SK-N-SH treated with all-trans-retinoic acid at 6 μM for 48 hours (cell line): ENCODE measurements around the gene LIMK1.

Experiments
- ATAC-seq: fragments of 200-7000 bp; cut with Tn5 transposase; 3 replicates; pipeline ENCODE4 v1.9.1; 2020; ENCODE audit warnings: mild to moderate bottlenecking, moderate library complexity
- ARNTL ChIP-seq: fragments of 450-650 bp; formaldehyde crosslinking; IDR thresholded peaks from 2 replicates; pipeline ENCODE4 v1.5.0; 2020; ENCODE audit warnings: low read depth, mild to moderate bottlenecking, moderate library complexity, borderline replicate concordance
- BACH2 ChIP-seq: fragments of 250-450 bp; sonication (Bioruptor Pico); IDR thresholded peaks from 2 replicates; pipeline ENCODE4 v1.9.0; 2021; ENCODE audit warnings: mild to moderate bottlenecking, borderline replicate concordance
- CSDC2 ChIP-seq: fragments of 250-450 bp; sonication (Bioruptor Pico); IDR thresholded peaks from 2 replicates; pipeline ENCODE4 v1.5.0; 2020; ENCODE audit warnings: mild to moderate bottlenecking, moderate library complexity
- ESRRG ChIP-seq: fragments of 250-450 bp; sonication (Bioruptor Pico); IDR thresholded peaks from 2 replicates; pipeline ENCODE4 v1.6.1; 2021; ENCODE audit warnings: mild to moderate bottlenecking
- GLIS3 ChIP-seq: fragments of 250-450 bp; sonication (Bioruptor Pico); IDR thresholded peaks from 2 replicates; pipeline ENCODE4 v1.5.0; 2020; ENCODE audit warnings: mild to moderate bottlenecking, moderate library complexity
- OSR1 ChIP-seq: fragments of 250-450 bp; sonication (Bioruptor Pico); IDR thresholded peaks from 2 replicates; pipeline ENCODE4 v1.8.0; 2022; ENCODE audit warnings: moderate library complexity, mild to moderate bottlenecking, inconsistent platforms
- PPARA ChIP-seq: fragments of 250-450 bp; sonication (Bioruptor Pico); IDR thresholded peaks from 2 replicates; pipeline ENCODE4 v1.5.0; 2020; ENCODE audit warnings: mild to moderate bottlenecking, borderline replicate concordance
- RARB ChIP-seq: fragments of 250-450 bp; sonication (Bioruptor Pico); IDR thresholded peaks from 2 replicates; pipeline ENCODE4 v1.8.0; 2021; ENCODE audit warnings: mild to moderate bottlenecking, moderate library complexity
- SNAI2 ChIP-seq: fragments of 250-450 bp; sonication (Bioruptor Pico); IDR thresholded peaks from 2 replicates; pipeline ENCODE4 v1.5.0; 2020; ENCODE audit warnings: mild to moderate bottlenecking, moderate library complexity
- TCF4 ChIP-seq: fragments of 250-450 bp; sonication (Bioruptor Pico); IDR thresholded peaks from 2 replicates; pipeline ENCODE4 v1.8.0; 2021; ENCODE audit warnings: mild to moderate bottlenecking, moderate library complexity, borderline replicate concordance
- ZC3H10 ChIP-seq: fragments of 250-450 bp; sonication (Bioruptor Pico); IDR thresholded peaks from 2 replicates; pipeline ENCODE4 v1.5.1; 2021; ENCODE audit warnings: mild to moderate bottlenecking, moderate library complexity
- ZFP3 ChIP-seq: fragments of 250-450 bp; sonication (Bioruptor Pico); IDR thresholded peaks from 2 replicates; pipeline ENCODE4 v1.5.0; 2020; ENCODE audit warnings: mild to moderate bottlenecking, moderate library complexity
- ZFP30 ChIP-seq: fragments of 450-650 bp; formaldehyde crosslinking; IDR thresholded peaks from 2 replicates; pipeline ENCODE4 v1.5.0; 2022; ENCODE audit warnings: mild to moderate bottlenecking, moderate library complexity
- ZNF565 ChIP-seq: fragments of 450-650 bp; formaldehyde crosslinking; conservative IDR thresholded peaks from 2 replicates; pipeline ENCODE4 v1.5.0; 2020; ENCODE audit warnings: low read depth, mild to moderate bottlenecking, moderate library complexity
- ZNF70 ChIP-seq: fragments of 450-650 bp; formaldehyde crosslinking; IDR thresholded peaks from 2 replicates; pipeline ENCODE4 v1.5.0; 2020; ENCODE audit warnings: mild to moderate bottlenecking, moderate library complexity
- ZNF8 ChIP-seq: fragments of 450-650 bp; formaldehyde crosslinking; IDR thresholded peaks from 2 replicates; pipeline ENCODE4 v1.5.0; 2020; ENCODE audit warnings: mild to moderate bottlenecking, moderate library complexity
- TF ChIP-seq, protein P1 (sequence below): fragments of 250-450 bp; sonication (Bioruptor Pico); IDR thresholded peaks from 2 replicates; pipeline ENCODE4 v1.8.0; 2021; ENCODE audit warnings: low read depth, mild to moderate bottlenecking, moderate library complexity, borderline replicate concordance
- TF ChIP-seq, protein P2 (sequence below): fragments of 250-450 bp; sonication (Bioruptor Pico); IDR thresholded peaks from 2 replicates; pipeline ENCODE4 v1.5.0; 2020; ENCODE audit warnings: mild to moderate bottlenecking, moderate library complexity
- TF ChIP-seq, protein P3 (sequence below): fragments of 250-450 bp; sonication (Bioruptor Pico); IDR thresholded peaks from 2 replicates; pipeline ENCODE4 v1.5.1; 2021; ENCODE audit warnings: mild to moderate bottlenecking, moderate library complexity
- TF ChIP-seq, protein P4 (sequence below): fragments of 250-450 bp; sonication (Bioruptor Pico); IDR thresholded peaks from 2 replicates; pipeline ENCODE4 v1.8.0; 2020; ENCODE audit warnings: mild to moderate bottlenecking, moderate library complexity, borderline replicate concordance
- TF ChIP-seq, protein P5 (sequence below): fragments of 250-450 bp; sonication (Bioruptor Pico); IDR thresholded peaks from 2 replicates; pipeline ENCODE4 v1.5.1; 2020; ENCODE audit warnings: low read depth, mild to moderate bottlenecking, moderate library complexity

Gene LIMK1

DNA sequence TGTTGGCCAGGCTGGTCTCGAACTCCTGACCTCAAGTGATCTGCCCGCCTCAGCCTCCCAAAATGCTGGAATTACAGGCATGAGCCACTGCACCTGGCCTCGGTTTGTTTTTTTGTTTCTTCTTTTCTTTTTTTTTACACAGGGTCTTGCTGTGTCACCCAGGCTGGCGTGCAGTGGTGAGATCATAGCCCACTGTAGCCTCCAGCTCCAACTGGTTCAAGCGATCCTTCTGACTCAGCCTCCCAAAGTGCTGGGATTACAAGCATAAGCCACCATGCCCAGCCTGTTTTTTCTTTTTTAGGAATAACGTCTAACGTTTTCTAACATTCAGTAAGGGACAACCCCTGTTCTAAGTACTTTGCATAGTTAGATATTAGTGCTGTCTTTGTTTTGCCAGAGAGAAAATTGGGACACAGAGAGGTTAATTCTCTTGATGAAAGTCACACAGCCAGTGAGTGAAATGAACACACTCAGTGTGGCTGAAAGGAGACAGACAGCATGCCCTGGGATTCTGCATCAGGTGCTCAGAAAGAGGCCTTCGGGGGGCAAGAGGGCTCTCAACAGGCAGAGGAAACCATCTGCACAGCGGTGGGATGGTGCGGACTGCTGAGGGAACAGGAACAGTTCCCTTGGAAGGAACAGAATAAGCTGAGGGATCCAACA is 4.3 kb downstream of the LIMK1 start:
- no peak for ATAC-seq
- TF ChIP-seq GLIS3 (CRISPR knock-in tag) (no peak), ARNTL (CRISPR knock-in tag) (no peak), PPARA (CRISPR knock-in tag) (no peak), ZC3H10 (CRISPR knock-in tag) (no peak), CSDC2 (CRISPR knock-in tag) (no peak), BACH2 (CRISPR knock-in tag) (no peak), ZFP3 (no peak), RARB (CRISPR knock-in tag) (no peak), ZNF8 (CRISPR knock-in tag) (no peak), ZNF565 (no peak)
- TF ChIP-seq, protein P1, sequence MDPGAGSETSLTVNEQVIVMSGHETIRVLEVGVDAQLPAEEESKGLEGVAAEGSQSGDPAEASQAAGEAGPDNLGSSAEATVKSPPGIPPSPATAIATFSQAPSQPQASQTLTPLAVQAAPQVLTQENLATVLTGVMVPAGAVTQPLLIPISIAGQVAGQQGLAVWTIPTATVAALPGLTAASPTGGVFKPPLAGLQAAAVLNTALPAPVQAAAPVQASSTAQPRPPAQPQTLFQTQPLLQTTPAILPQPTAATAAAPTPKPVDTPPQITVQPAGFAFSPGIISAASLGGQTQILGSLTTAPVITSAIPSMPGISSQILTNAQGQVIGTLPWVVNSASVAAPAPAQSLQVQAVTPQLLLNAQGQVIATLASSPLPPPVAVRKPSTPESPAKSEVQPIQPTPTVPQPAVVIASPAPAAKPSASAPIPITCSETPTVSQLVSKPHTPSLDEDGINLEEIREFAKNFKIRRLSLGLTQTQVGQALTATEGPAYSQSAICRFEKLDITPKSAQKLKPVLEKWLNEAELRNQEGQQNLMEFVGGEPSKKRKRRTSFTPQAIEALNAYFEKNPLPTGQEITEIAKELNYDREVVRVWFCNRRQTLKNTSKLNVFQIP: no peak
- TF ChIP-seq, protein P2, sequence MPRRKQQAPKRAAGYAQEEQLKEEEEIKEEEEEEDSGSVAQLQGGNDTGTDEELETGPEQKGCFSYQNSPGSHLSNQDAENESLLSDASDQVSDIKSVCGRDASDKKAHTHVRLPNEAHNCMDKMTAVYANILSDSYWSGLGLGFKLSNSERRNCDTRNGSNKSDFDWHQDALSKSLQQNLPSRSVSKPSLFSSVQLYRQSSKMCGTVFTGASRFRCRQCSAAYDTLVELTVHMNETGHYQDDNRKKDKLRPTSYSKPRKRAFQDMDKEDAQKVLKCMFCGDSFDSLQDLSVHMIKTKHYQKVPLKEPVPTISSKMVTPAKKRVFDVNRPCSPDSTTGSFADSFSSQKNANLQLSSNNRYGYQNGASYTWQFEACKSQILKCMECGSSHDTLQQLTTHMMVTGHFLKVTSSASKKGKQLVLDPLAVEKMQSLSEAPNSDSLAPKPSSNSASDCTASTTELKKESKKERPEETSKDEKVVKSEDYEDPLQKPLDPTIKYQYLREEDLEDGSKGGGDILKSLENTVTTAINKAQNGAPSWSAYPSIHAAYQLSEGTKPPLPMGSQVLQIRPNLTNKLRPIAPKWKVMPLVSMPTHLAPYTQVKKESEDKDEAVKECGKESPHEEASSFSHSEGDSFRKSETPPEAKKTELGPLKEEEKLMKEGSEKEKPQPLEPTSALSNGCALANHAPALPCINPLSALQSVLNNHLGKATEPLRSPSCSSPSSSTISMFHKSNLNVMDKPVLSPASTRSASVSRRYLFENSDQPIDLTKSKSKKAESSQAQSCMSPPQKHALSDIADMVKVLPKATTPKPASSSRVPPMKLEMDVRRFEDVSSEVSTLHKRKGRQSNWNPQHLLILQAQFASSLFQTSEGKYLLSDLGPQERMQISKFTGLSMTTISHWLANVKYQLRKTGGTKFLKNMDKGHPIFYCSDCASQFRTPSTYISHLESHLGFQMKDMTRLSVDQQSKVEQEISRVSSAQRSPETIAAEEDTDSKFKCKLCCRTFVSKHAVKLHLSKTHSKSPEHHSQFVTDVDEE (CRISPR knock-in tag): no peak
- TF ChIP-seq, protein P3, sequence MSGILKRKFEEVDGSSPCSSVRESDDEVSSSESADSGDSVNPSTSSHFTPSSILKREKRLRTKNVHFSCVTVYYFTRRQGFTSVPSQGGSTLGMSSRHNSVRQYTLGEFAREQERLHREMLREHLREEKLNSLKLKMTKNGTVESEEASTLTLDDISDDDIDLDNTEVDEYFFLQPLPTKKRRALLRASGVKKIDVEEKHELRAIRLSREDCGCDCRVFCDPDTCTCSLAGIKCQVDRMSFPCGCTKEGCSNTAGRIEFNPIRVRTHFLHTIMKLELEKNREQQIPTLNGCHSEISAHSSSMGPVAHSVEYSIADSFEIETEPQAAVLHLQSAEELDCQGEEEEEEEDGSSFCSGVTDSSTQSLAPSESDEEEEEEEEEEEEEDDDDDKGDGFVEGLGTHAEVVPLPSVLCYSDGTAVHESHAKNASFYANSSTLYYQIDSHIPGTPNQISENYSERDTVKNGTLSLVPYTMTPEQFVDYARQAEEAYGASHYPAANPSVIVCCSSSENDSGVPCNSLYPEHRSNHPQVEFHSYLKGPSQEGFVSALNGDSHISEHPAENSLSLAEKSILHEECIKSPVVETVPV (CRISPR knock-in tag): no peak

DNA sequence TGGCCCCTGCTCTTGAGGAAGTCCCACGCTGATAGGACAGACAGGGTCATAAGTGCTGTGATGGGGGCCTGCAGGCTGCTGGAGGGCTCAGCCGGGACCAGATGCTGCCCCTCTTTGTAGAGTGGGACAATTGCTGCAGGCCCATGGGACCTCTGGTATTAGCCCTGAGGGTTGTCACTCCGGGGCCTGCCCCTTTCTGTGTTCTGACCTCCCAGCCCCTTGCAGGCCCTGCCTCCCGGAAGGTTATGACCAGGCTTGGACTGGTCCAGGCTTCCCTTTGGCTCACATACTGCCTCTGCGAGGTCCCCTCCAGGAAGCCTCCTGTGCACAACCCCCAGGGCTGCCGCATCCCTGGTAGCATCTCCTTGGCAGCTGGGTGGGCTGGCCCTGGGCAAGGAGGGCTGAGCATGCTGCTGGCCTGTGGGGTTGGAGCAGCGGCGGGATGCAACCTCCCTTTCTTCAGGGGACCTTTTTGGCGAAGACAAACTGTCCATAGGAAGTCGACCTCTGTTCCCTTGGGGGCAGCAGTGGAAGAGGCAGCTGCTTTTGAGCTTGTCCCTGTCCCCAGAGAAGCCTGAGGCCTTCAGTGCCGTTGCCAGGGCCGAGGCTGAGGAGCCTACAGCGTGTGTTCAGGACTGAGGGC is 8.8 kb downstream of the LIMK1 start:
- no peak for ATAC-seq
- TF ChIP-seq OSR1 (CRISPR knock-in tag) (no peak), ZFP30 (CRISPR knock-in tag) (no peak), ZNF70 (no peak), ESRRG (CRISPR knock-in tag) (no peak), CSDC2 (CRISPR knock-in tag) (no peak), PPARA (CRISPR knock-in tag) (no peak), RARB (CRISPR knock-in tag) (no peak), SNAI2 (CRISPR knock-in tag) (no peak), ZFP3 (no peak), TCF4 (CRISPR knock-in tag) (no peak), BACH2 (CRISPR knock-in tag) (no peak), ZC3H10 (CRISPR knock-in tag) (no peak)
- TF ChIP-seq, protein P4, sequence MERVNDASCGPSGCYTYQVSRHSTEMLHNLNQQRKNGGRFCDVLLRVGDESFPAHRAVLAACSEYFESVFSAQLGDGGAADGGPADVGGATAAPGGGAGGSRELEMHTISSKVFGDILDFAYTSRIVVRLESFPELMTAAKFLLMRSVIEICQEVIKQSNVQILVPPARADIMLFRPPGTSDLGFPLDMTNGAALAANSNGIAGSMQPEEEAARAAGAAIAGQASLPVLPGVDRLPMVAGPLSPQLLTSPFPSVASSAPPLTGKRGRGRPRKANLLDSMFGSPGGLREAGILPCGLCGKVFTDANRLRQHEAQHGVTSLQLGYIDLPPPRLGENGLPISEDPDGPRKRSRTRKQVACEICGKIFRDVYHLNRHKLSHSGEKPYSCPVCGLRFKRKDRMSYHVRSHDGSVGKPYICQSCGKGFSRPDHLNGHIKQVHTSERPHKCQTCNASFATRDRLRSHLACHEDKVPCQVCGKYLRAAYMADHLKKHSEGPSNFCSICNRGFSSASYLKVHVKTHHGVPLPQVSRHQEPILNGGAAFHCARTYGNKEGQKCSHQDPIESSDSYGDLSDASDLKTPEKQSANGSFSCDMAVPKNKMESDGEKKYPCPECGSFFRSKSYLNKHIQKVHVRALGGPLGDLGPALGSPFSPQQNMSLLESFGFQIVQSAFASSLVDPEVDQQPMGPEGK (CRISPR knock-in tag): no peak
- TF ChIP-seq, protein P1: no peak
- TF ChIP-seq, protein P2 (CRISPR knock-in tag): no peak
- TF ChIP-seq, protein P5, sequence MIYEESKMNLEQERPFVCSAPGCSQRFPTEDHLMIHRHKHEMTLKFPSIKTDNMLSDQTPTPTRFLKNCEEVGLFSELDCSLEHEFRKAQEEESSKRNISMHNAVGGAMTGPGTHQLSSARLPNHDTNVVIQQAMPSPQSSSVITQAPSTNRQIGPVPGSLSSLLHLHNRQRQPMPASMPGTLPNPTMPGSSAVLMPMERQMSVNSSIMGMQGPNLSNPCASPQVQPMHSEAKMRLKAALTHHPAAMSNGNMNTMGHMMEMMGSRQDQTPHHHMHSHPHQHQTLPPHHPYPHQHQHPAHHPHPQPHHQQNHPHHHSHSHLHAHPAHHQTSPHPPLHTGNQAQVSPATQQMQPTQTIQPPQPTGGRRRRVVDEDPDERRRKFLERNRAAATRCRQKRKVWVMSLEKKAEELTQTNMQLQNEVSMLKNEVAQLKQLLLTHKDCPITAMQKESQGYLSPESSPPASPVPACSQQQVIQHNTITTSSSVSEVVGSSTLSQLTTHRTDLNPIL (CRISPR knock-in tag): no peak
- TF ChIP-seq, protein P3 (CRISPR knock-in tag): no peak
- TF ChIP-seq, all 23 proteins: peak for 0
